Measurements from ENCODE around the gene RAB9B. TPM values are rescaled to one million over a fixed set of nuclear protein-coding genes. Genes with fewer than 3 reads are reported as not detected.
A peak's percentile ranks its signal among the peaks of the same experiment; 100 is the strongest.
"Not testable (repeated sequence)": the region's sequence is repeated elsewhere in the genome, so short reads cannot be mapped to it uniquely, and the experiment has no call there.

The RAB9B gene
- total and polyA plus RNA-seq, 2 donors (not counting 1 experiment from before 2014, with no cell fraction given) = 0.50 to 0.90 TPM

DNA sequence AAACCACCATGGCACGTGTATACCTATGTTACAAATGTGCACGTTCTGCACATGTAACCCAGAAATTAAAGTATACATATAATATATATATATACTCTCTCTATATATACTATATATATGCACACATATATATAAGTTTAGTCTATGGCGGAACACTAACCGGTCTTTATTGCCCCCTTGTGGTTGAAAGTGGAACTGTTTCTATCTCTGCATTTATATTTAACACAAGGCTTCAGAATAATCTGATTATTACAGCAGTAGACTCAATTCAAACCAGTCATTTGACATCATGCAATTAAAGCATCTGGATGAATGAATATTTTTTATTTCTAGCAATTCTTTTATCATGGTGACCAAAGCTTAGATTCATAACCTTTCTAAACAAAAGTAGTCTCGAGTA is 14.6 kb downstream of the RAB9B start:
- Histone ChIP-seq H4K20me1 (ENCODE audit: control insufficient read depth, extremely low read depth, insufficient read depth, low read length) (no peaks in the 10 kb centered on the region), H3K9me3 (ENCODE audit: control insufficient read depth, insufficient read depth, low read depth, low read length) (no peaks in the 10 kb centered on the region), H3K4me3 (replicated peaks in 1 of 4; ENCODE audit: control extremely low read depth in 1 of 4, insufficient read depth in 1 of 4, low read depth in 3 of 4, low read length in 4 of 4) (no peak overlapping the region), H3K27me3 (ENCODE audit: control insufficient read depth, insufficient read depth, low read length) (no peaks in the 10 kb centered on the region), H2AFZ (ENCODE audit: low read length) (no peak overlapping the region), H3K4me2 (ENCODE audit: extremely low read depth, insufficient read depth, low read length) (no peak overlapping the region), H3K27ac (ENCODE audit: insufficient read depth, low read length) (no peak overlapping the region), H3K9ac (ENCODE audit: insufficient read depth, low read length) (no peak overlapping the region), H3K79me2 (ENCODE audit: control insufficient read depth, insufficient read depth, low read length) (no peaks in the 10 kb centered on the region), H3K4me1 (ENCODE audit: control insufficient read depth, extremely low read depth, insufficient read depth, low read length) (no peaks in the 10 kb centered on the region), H3K36me3 (ENCODE audit: control insufficient read depth, insufficient read depth, low read length) (no peaks in the 10 kb centered on the region)
- TF ChIP-seq EZH2 (IDR thresholded peaks at IDR 0.05; ENCODE audit: low read length, missing control alignments) = no peak
- TF ChIP-seq, protein P1, sequence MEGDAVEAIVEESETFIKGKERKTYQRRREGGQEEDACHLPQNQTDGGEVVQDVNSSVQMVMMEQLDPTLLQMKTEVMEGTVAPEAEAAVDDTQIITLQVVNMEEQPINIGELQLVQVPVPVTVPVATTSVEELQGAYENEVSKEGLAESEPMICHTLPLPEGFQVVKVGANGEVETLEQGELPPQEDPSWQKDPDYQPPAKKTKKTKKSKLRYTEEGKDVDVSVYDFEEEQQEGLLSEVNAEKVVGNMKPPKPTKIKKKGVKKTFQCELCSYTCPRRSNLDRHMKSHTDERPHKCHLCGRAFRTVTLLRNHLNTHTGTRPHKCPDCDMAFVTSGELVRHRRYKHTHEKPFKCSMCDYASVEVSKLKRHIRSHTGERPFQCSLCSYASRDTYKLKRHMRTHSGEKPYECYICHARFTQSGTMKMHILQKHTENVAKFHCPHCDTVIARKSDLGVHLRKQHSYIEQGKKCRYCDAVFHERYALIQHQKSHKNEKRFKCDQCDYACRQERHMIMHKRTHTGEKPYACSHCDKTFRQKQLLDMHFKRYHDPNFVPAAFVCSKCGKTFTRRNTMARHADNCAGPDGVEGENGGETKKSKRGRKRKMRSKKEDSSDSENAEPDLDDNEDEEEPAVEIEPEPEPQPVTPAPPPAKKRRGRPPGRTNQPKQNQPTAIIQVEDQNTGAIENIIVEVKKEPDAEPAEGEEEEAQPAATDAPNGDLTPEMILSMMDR (conservative IDR thresholded peaks at IDR 0.05 in 1 of 2, IDR thresholded peaks at IDR 0.05 in 1 of 2; ENCODE audit: low read depth in 1 of 2, low read length in 2 of 2) = peak; percentile 35 to 46
- peak in 1 of 2 donors; percentile 60 for DNase-seq (ENCODE audit: low read depth in 2 of 2)

DNA sequence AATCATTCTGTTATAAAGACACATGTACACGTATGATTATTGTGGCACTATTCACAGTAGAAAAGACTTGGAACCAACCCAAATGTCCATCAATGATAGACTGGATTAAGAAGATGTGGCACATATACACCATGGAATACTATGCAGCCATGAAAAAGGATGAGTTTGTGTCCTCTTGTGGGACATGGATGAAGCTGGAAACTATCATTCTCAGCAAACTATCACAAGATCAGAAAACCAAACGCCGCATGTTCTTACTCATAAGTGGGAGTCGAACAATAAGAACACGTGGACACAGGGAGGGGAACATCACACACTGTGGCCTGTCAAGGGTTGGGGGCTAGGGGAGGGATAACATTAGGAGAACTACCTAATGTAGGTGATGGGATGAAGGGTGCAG is 15.0 kb downstream of the RAB9B start:
- not testable (repeated sequence) for H3K4me1 ChIP-seq (ENCODE audit: control insufficient read depth, extremely low read depth, insufficient read depth, low read length); H3K36me3 ChIP-seq (ENCODE audit: control insufficient read depth, insufficient read depth, low read length); DNase-seq (ENCODE audit: low read depth in 2 of 2); H3K4me2 ChIP-seq (ENCODE audit: extremely low read depth, insufficient read depth, low read length); H3K79me2 ChIP-seq (ENCODE audit: control insufficient read depth, insufficient read depth, low read length); H3K27ac ChIP-seq (ENCODE audit: insufficient read depth, low read length); H3K4me3 ChIP-seq (replicated peaks in 1 of 4; ENCODE audit: control extremely low read depth in 1 of 4, insufficient read depth in 1 of 4, low read depth in 3 of 4, low read length in 4 of 4); H2AFZ ChIP-seq (ENCODE audit: low read length); H3K9me3 ChIP-seq (ENCODE audit: control insufficient read depth, insufficient read depth, low read depth, low read length); H3K27me3 ChIP-seq (ENCODE audit: control insufficient read depth, insufficient read depth, low read length); H3K9ac ChIP-seq (ENCODE audit: insufficient read depth, low read length); H4K20me1 ChIP-seq (ENCODE audit: control insufficient read depth, extremely low read depth, insufficient read depth, low read length)

DNA sequence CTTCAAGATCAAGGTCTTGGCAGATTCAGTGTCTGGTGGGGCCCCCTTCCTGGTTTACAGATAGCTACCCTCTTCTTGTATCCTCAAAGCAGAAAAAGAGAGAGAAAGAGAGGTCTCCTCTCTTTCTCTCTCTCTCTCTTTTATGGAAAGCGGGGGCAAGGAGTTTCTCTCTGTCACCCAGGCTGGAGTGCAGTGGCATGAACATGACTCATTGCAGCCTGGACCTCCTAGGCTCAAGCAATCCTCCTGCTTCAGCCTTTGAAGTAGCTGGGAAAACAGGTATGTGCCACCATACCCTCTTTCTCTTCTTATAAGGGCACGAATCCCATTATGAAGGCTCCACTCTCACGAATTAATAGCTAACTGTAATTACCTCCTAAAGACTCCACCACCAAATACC is 20.2 kb downstream of the RAB9B start:
- no peaks in the 10 kb centered on the region for H3K36me3 ChIP-seq (ENCODE audit: control insufficient read depth, insufficient read depth, low read length)
- H3K9ac ChIP-seq (ENCODE audit: insufficient read depth, low read length) = no peak overlapping the region
- H2AFZ ChIP-seq (ENCODE audit: low read length) = no peak overlapping the region
- no peak overlapping the region for H3K27ac ChIP-seq (ENCODE audit: insufficient read depth, low read length)
- H3K27me3 ChIP-seq (ENCODE audit: control insufficient read depth, insufficient read depth, low read length) = no peaks in the 10 kb centered on the region
- no peaks in the 10 kb centered on the region for H3K9me3 ChIP-seq (ENCODE audit: control insufficient read depth, insufficient read depth, low read depth, low read length)
- no peak for DNase-seq (ENCODE audit: low read depth in 2 of 2)
- H3K4me2 ChIP-seq (ENCODE audit: extremely low read depth, insufficient read depth, low read length) = no peak overlapping the region
- H3K4me3 ChIP-seq (replicated peaks in 1 of 4; ENCODE audit: control extremely low read depth in 1 of 4, insufficient read depth in 1 of 4, low read depth in 3 of 4, low read length in 4 of 4) = no peak overlapping the region
- no peaks in the 10 kb centered on the region for H4K20me1 ChIP-seq (ENCODE audit: control insufficient read depth, extremely low read depth, insufficient read depth, low read length)
- H3K79me2 ChIP-seq (ENCODE audit: control insufficient read depth, insufficient read depth, low read length) = no peaks in the 10 kb centered on the region
- TF ChIP-seq, protein P1 (conservative IDR thresholded peaks at IDR 0.05 in 1 of 2, IDR thresholded peaks at IDR 0.05 in 1 of 2; ENCODE audit: low read depth in 1 of 2, low read length in 2 of 2) = no peak
- TF ChIP-seq EZH2 (IDR thresholded peaks at IDR 0.05; ENCODE audit: low read length, missing control alignments) = no peak
- no peaks in the 10 kb centered on the region for H3K4me1 ChIP-seq (ENCODE audit: control insufficient read depth, extremely low read depth, insufficient read depth, low read length)
